Measurements from ENCODE around the gene ZYX. TPM values are rescaled to one million over a fixed set of nuclear protein-coding genes. Genes with fewer than 3 reads are reported as not detected.

Gene ZYX
- total RNA-seq, 3 donors from 2014 or later = 49.0 to 203 (median 109) TPM

DNA sequence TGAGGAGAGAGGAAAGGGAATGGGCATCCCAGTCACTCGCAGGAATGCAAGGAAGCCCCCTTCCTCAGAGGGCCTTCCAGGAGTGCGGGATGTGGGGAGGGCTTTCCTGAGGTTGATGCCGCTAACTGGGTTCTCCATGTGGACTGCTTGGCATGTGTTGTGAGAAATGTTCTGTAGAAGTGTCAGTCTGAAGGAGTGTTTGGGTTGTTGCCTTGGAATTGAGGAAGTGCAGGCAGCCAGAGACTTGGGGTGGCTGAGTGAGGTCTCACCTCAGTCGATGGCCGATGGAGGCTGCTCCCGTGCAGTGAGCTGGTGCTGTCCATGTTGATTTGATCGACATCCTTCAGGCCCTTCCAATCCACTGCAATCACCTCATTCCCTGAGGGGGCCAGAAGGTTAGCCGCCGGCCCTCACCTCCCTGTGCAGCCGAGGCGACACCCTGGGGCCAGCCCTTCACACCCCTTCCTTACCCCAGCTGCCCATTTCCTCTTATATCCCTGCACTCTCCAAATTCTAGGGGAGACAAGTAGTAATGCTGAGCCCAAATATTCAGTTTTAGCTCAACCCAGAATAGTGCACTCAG is 21.3 kb upstream of the ZYX start:
- Histone ChIP-seq H3K4me1 (ENCODE audit: low read depth) (peaks cover 6% of the 10 kb centered on the region), H3K36me3 (ENCODE audit: low read depth) (no peaks in the 10 kb centered on the region), H3K9me3 (no peaks in the 10 kb centered on the region), H3K4me3 (no peak overlapping the region)
- no peak for ATAC-seq
- intact Hi-C loops (cut with DNase I, micrococcal nuclease) = no loop called here
- no peak for DNase-seq
- TF ChIP-seq, protein P1, sequence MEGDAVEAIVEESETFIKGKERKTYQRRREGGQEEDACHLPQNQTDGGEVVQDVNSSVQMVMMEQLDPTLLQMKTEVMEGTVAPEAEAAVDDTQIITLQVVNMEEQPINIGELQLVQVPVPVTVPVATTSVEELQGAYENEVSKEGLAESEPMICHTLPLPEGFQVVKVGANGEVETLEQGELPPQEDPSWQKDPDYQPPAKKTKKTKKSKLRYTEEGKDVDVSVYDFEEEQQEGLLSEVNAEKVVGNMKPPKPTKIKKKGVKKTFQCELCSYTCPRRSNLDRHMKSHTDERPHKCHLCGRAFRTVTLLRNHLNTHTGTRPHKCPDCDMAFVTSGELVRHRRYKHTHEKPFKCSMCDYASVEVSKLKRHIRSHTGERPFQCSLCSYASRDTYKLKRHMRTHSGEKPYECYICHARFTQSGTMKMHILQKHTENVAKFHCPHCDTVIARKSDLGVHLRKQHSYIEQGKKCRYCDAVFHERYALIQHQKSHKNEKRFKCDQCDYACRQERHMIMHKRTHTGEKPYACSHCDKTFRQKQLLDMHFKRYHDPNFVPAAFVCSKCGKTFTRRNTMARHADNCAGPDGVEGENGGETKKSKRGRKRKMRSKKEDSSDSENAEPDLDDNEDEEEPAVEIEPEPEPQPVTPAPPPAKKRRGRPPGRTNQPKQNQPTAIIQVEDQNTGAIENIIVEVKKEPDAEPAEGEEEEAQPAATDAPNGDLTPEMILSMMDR (IDR thresholded peaks at IDR 0.05) = no peak

DNA sequence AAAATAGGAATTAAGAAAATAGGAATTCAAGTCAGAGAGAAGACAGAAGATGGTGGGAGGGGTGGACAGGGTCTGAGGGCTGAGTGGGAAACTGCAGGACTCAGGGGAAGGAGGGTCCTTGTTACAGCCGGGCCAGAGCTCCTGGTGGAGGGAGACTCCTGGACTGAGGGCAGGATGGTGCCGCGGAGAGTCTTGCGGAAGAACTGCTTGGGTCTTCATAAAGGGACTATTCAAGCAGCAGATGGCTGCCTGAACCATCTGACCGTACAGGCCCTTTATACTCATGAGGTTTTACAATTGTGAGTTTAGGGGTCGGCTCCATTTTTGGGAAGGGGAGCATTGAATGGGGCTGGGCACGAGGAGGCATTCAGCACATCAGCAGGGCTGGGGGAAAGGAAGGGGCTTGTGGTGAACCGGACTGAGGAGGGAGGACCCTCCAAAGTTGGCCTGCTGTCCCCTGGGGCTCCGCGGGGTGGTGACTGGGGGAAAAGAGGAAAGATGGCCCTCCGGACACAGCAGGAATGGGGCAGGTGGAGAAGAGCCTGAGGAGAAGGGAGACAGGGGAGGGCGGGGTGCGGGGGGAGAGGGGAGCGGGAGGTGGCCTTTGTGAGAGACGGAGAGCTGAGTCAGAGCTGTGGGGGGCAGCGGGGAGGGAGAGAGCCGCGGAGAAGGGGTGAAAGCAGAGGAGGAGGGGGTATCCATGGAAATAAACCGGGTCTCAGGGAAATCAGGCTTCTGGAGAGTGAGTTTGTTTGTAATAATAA is 20.2 kb upstream of the ZYX start:
- Histone ChIP-seq H3K36me3 (ENCODE audit: low read depth) (no peaks in the 10 kb centered on the region), H3K4me1 (ENCODE audit: low read depth) (peaks cover 6% of the 10 kb centered on the region), H3K4me3 (no peak overlapping the region), H3K9me3 (no peaks in the 10 kb centered on the region)
- TF ChIP-seq, protein P1 (IDR thresholded peaks at IDR 0.05) = no peak
- no peak for ATAC-seq
- intact Hi-C loops (cut with DNase I, micrococcal nuclease) = no loop called here
- no peak for DNase-seq

DNA sequence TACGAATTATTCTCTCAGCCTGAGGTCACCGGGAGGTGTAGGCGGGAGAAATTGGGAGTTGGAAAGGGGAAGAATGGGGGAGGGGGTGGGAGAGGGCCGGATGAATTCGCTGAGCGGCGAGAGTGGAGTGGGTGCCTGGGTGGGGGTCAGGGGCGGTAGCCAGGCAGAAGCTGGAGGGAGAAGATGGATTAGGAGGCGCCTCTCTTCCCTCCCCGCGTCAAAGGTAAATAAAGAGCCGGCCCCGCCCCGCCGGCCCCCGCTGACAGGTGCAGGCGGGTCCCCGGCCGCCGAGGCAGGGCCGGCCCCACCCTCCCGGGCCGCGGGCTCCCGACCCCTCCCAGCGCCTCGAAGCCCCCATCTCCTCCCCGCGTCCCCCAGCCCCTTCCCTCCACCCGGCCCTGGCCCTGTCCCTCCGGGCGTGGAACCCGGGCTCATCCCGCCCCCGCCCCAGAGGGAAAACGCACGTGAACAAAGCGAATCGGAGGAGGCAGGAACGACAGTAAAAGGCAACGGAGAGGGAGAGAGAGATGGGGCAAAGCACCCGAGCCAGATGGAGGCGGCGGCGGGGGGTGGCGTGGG is 19.5 kb upstream of the ZYX start:
- Histone ChIP-seq H3K4me3 (no peak overlapping the region), H3K4me1 (ENCODE audit: low read depth) (peaks cover 6% of the 10 kb centered on the region), H3K36me3 (ENCODE audit: low read depth) (no peaks in the 10 kb centered on the region), H3K9me3 (no peaks in the 10 kb centered on the region)
- ATAC-seq (peak; percentile 44), DNase-seq (no peak)
- intact Hi-C loops (cut with DNase I, micrococcal nuclease) = no loop called here
- TF ChIP-seq, protein P1 (IDR thresholded peaks at IDR 0.05) = no peak

DNA sequence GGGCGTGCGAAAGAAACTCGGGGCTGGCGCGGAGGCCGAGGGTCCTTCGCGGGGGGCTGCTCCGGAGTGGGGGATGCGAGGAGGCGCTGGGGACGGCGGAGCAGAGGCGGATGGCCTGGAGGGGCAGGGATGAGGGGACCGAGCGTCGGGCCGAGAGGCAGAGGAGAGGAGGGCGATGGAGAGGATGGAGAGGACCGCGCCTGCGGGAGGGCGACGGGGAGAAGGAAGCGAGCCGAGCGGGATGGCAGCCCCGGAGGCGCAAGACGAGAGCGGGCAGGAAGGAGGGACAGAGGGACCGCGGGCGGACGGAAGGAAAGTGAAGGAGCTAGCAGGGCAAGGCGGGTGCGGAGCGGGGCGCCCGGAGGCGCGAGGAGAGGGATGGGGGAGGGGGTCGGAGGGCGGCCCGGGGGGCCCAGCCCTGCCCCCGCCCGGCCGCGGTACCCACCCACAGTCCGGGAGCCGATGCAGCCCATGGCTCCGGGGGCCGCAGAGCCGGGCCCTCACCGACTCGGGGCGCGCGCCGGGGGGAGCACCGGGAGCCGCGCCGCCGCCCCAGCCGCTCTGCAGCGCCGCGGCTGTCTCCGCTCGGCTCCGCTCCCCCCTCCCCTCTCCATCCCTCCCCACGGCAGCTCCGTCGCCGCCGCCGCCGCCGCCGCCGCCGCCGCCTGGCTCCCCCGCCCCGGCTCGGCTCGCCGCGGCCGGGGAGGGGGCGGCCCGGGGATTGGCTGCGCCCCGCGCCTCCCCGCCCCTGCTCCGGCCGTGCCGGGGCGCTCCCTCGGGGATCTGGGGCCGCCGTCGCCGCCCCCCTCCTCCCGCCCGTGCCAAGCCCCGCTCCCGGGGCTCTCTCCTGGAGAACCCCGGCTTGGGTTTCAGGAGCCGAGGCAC is 18.8 kb upstream of the ZYX start, which contains the start of gene FAM131B:
Gene FAM131B (minus strand): TSS at position 583 of the 885 bp plus-strand sequence. CDS start 110 bp downstream, at position 473.
- DNase-seq = peak in 1 of 3 donors; percentile 42
- intact Hi-C loops (cut with DNase I, micrococcal nuclease) = no loop called here
- no peak within 1 kb of the TSS for H3K4me3 ChIP-seq
- H3K36me3 ChIP-seq (ENCODE audit: low read depth) = no peaks in the 10 kb centered on the region
- ATAC-seq = peak; percentile 61
- no peaks in the 10 kb centered on the region for H3K9me3 ChIP-seq
- H3K4me1 ChIP-seq (ENCODE audit: low read depth) = peaks cover 6% of the 10 kb centered on the region
- TF ChIP-seq, protein P1 (IDR thresholded peaks at IDR 0.05) = no peak
